PC-9 (cell line): ENCODE measurements around the gene UGGT1. TPM values are rescaled to one million over a fixed set of nuclear protein-coding genes. Genes with fewer than 3 reads are reported as not detected.

Experiments
- BruUV-seq: library from RNA; stranded (reverse); fragments of 400-500 nt; replicated peaks from 2 replicates; lab custom pipeline; 2021; lab: Mats Ljungman, UMichigan
- CTCF ChIA-PET: fragments of 300-600 bp; sonication (Branson Sonifier 250); formaldehyde crosslinking; loops from one replicate; lab custom pipeline; 2022; ENCODE audit warnings: antibody characterized with exemption; lab: Charles Lee
- POLR2A ChIA-PET: fragments of 300-600 bp; sonication (Branson Sonifier 250); formaldehyde crosslinking; loops from one replicate; lab custom pipeline; 2022; ENCODE audit warnings: antibody characterized with exemption; ENCODE audit not compliant: unreplicated experiment; lab: Charles Lee
- DNase-seq, 2 experiments: peaks; one replicate each; pipeline versions ENCODE4 v3.0.0 to v3.0.0-alpha.2; 2015 to 2022; ENCODE audit warnings: mixed read lengths in 1 of 2
- H2AFZ ChIP-seq: fragments of 200-600 bp; sonication (generic); 2 replicates; pipeline ENCODE4 v1.8.1; 2017; ENCODE audit warnings: antibody characterized with exemption
- H3F3A ChIP-seq: fragments of 200-600 bp; sonication (generic); 2 replicates; pipeline ENCODE4 v1.8.1; 2017; ENCODE audit warnings: antibody characterized with exemption, mild to moderate bottlenecking, low read depth; ENCODE audit not compliant: insufficient read depth
- H3K27ac ChIP-seq: fragments of 200-600 bp; sonication (generic); 2 replicates; pipeline ENCODE4 v1.6.1; 2016; ENCODE audit warnings: mixed run types
- H3K27me3 ChIP-seq: fragments of 200-600 bp; sonication (generic); 2 replicates; pipeline ENCODE4 v1.6.1; 2016; ENCODE audit warnings: low read depth, mixed run types; ENCODE audit not compliant: insufficient read depth
- H3K36me3 ChIP-seq: fragments of 200-600 bp; sonication (generic); 2 replicates; pipeline ENCODE4 v1.6.1; 2016; ENCODE audit warnings: low read depth, mixed run types
- H3K4me1 ChIP-seq: fragments of 200-600 bp; sonication (generic); replicated peaks from 2 replicates; pipeline ENCODE4 v1.6.1; 2016; ENCODE audit warnings: mixed run types; ENCODE audit not compliant: insufficient read depth
- H3K4me2 ChIP-seq: fragments of 200-600 bp; sonication (generic); 2 replicates; pipeline ENCODE4 v1.6.1; 2017; ENCODE audit warnings: mixed run types
- H3K4me3 ChIP-seq: fragments of 200-600 bp; sonication (generic); 2 replicates; pipeline ENCODE4 v1.6.1; 2016; ENCODE audit warnings: mixed run types
- H3K79me2 ChIP-seq: fragments of 200-600 bp; sonication (generic); 2 replicates; pipeline ENCODE4 v1.6.1; 2017; ENCODE audit warnings: low read depth, mixed run types
- H3K9me2 ChIP-seq: fragments of 200-600 bp; sonication (generic); 2 replicates; pipeline ENCODE4 v1.8.1; 2017; ENCODE audit warnings: mild to moderate bottlenecking; ENCODE audit not compliant: insufficient read depth
- H3K9me3 ChIP-seq: fragments of 200-600 bp; sonication (generic); 2 replicates; pipeline ENCODE4 v1.8.1; 2016; ENCODE audit warnings: low read depth; ENCODE audit not compliant: insufficient read depth
- H4K20me1 ChIP-seq: fragments of 200-600 bp; sonication (generic); 2 replicates; pipeline ENCODE4 v1.8.1; 2017; ENCODE audit not compliant: insufficient read depth
- CTCF ChIP-seq: fragments of 200-600 bp; sonication (generic); conservative IDR thresholded peaks from 2 replicates; pipeline ENCODE4 v1.6.1; 2017; ENCODE audit warnings: mixed run types, antibody characterized with exemption, mild to moderate bottlenecking, moderate library complexity
- EZH2 ChIP-seq: fragments of 200-600 bp; sonication (generic); IDR thresholded peaks from 2 replicates; pipeline ENCODE4 v1.8.0; 2017; ENCODE audit warnings: antibody characterized with exemption, low read depth
- intact Hi-C: fragments of 100-400 bp; cut with micrococcal nuclease; formaldehyde crosslinking; loops from one replicate; pipeline ENCODE4 v1.10.0; 2022; ENCODE audit not compliant: unreplicated experiment
- total RNA-seq: library from RNA; stranded (reverse); gene quantifications from 2 replicates; pipeline ENCODE4 v1.2.3, GENCODE V29; 2021

Gene UGGT1
- total RNA-seq, 1 experiment from 2014 or later = 56.9 TPM

GRCh38 chr2:128179461-128179755, 88.4 kb downstream of the UGGT1 start:
- no TSS peak for BruUV-seq
- intact Hi-C loops = no loop called here
- no peak overlapping the region for H3K27ac ChIP-seq
- H3K4me3 ChIP-seq = no peak overlapping the region
- H3K4me1 ChIP-seq = no peaks in the 10 kb centered on the region
- no peaks in the 10 kb centered on the region for H3K9me3 ChIP-seq
- TF ChIP-seq CTCF (peak; percentile 38; the same call in 1 of the 2 replicates), EZH2 (no peak)
- ChIA-PET POLR2A (no interaction called here), CTCF (no interaction called here)
- H3K9me2 ChIP-seq = no peaks in the 10 kb centered on the region
- no peak for DNase-seq
- H4K20me1 ChIP-seq = 0 out of 2 replicates have a peak, but pooled peaks cover 9% of the 10 kb centered on the region
- no peaks in the 10 kb centered on the region for H3K79me2 ChIP-seq
- H3F3A ChIP-seq = no peaks in the 10 kb centered on the region
- no peaks in the 10 kb centered on the region for H3K27me3 ChIP-seq
- peaks cover 54% of the 10 kb centered on the region for H3K36me3 ChIP-seq
- no peak overlapping the region for H3K4me2 ChIP-seq
- no peak overlapping the region for H2AFZ ChIP-seq

GRCh38 chr2:128180031-128180430, 89.0 kb downstream of the UGGT1 start:
- H3K9me3 ChIP-seq = no peaks in the 10 kb centered on the region
- H3K36me3 ChIP-seq = peaks cover 49% of the 10 kb centered on the region
- H3K9me2 ChIP-seq = no peaks in the 10 kb centered on the region
- TF ChIP-seq EZH2 (no peak), CTCF (no peak)
- DNase-seq = no peak
- intact Hi-C loops = loop anchor here (1.0 kb wide), 1 partner anchor 125 kb away; no protein-coding TSS in a partner anchor
- 0 out of 2 replicates have a peak, but pooled peaks cover 9% of the 10 kb centered on the region for H4K20me1 ChIP-seq
- no peak overlapping the region for H2AFZ ChIP-seq
- H3K4me3 ChIP-seq = no peak overlapping the region
- no peak overlapping the region for H3K4me2 ChIP-seq
- H3K79me2 ChIP-seq = no peaks in the 10 kb centered on the region
- no peaks in the 10 kb centered on the region for H3F3A ChIP-seq
- CTCF ChIA-PET = no interaction called here
- BruUV-seq = no TSS peak
- POLR2A ChIA-PET = no interaction called here
- no peaks in the 10 kb centered on the region for H3K27me3 ChIP-seq
- H3K4me1 ChIP-seq = no peaks in the 10 kb centered on the region
- no peak overlapping the region for H3K27ac ChIP-seq

- POLR2A ChIA-PET = no interaction called here
- Histone ChIP-seq H3K79me2 (no peaks in the 10 kb centered on the region), H3K4me1 (peaks cover 10% of the 10 kb centered on the region), H3K4me2 (no peak overlapping the region), H3F3A (no peaks in the 10 kb centered on the region), H3K4me3 (no peak overlapping the region), H3K36me3 (peaks cover 47% of the 10 kb centered on the region), H3K9me3 (no peaks in the 10 kb centered on the region), H3K27me3 (no peaks in the 10 kb centered on the region), H4K20me1 (no peaks in the 10 kb centered on the region; the same call in 1 of the 2 replicates), H2AFZ (no peak overlapping the region), H3K9me2 (no peaks in the 10 kb centered on the region), H3K27ac (no peak overlapping the region)
- CTCF ChIA-PET = no interaction called here
- no peak for TF ChIP-seq EZH2
- no peak for TF ChIP-seq CTCF
- intact Hi-C loops = no loop called here
- DNase-seq = no peak
- BruUV-seq = no TSS peak
Observed at GRCh38 chr2:128185576-128185975, 94.6 kb downstream of the UGGT1 start.
